ENCODE measurements around the gene ATF4.

Gene ATF4

DNA sequence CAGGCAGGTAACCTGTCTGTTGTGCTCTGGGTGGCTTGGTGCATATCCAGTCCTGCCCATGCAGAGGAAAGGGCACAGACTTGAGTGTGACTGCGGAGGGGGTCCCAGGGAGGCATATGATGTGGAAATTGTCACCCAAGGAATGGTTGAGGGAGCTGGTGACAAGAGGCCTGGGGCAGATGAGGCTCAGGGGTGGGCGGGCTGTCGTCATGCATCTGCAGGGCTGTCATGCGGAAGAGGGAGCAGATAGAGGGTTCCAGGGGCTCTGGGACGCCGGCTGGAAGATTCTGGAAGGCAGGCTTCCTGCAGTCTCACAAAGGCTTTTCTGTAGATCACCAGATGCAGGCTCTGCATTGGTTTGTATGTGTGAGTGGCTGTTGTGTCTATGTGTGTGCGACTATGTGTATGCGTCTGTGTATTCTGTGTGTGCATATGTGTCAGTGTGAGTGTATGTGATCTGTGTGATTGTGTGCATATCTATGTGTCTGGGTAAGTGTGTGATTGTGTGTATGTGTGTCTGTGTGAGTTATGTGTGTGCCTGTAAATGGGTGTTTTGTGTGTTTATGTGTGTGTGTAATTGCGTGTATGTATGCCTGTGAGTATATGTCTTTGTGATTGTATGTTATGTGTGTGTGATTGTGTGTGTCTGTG is 42.6 kb downstream of the ATF4 start:
- TF ChIP-seq CTCF (IDR thresholded peaks at IDR 0.05; ENCODE audit: insufficient read depth, low read length) (no peak), GABPA (IDR thresholded peaks at IDR 0.05; ENCODE audit: low read depth) (no peak), SPI1 (IDR thresholded peaks at IDR 0.05; ENCODE audit: borderline replicate concordance, low read depth) (no peak)
- DNase-seq (ENCODE audit: low read depth in 1 of 2, low spot score in 1 of 2), result no peak
- no peak overlapping the region for H3K27ac ChIP-seq (replicated peaks)
- no peak overlapping the region for H3K4me3 ChIP-seq (replicated peaks; ENCODE audit: insufficient read depth, low read length)
- peaks cover 18% of the 10 kb centered on the region for H3K27me3 ChIP-seq (ENCODE audit: insufficient read depth, poor library complexity, severe bottlenecking)

- no peak overlapping the region for H3K27ac ChIP-seq (replicated peaks)
- TF ChIP-seq POLR2AphosphoS5 (IDR thresholded peaks at IDR 0.05; ENCODE audit: low read depth), result no peak
These were observed 43.4 kb downstream of the ATF4 start for GRCh38 chr22:39563571-39564428.

DNA sequence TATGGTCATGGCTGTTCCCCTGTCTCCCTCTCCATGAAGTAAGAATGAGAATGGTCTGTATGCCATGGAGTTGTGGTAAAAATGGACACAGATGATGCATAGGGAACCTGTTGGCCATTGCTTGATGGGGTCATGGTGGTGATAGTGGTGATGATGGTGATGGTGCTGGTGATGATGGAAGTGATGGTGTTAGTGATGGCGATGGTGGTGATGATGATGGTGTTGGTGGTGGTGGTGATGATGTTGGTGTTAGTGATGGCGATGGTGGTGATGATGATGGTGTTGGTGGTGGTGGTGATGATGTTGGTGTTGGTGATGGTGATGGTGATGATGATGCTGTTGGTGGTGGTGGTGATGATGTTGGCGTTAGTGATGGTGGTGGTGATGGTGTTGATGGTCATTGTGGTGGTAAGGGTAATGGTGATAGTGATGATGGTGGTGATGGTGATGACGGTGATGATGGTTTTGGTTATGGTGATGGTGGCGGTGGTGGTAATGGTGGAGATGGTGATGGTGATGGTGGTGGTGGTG is 45.1 kb downstream of the ATF4 start:
- DNase-seq (ENCODE audit: low read depth in 1 of 2, low spot score in 1 of 2), result no peak
- H3K27me3 ChIP-seq (ENCODE audit: insufficient read depth, poor library complexity, severe bottlenecking), result peaks cover 6% of the 10 kb centered on the region
- no peak overlapping the region for H3K27ac ChIP-seq (replicated peaks)
- no peak for TF ChIP-seq CTCF (IDR thresholded peaks at IDR 0.05; ENCODE audit: insufficient read depth, low read length)
- TF ChIP-seq GABPA (IDR thresholded peaks at IDR 0.05; ENCODE audit: low read depth), result no peak
- TF ChIP-seq REST (IDR thresholded peaks at IDR 0.05; ENCODE audit: insufficient replicate concordance, low read depth), result no peak
- TF ChIP-seq SPI1 (IDR thresholded peaks at IDR 0.05; ENCODE audit: borderline replicate concordance, low read depth), result no peak
- TF ChIP-seq POLR2AphosphoS5 (IDR thresholded peaks at IDR 0.05; ENCODE audit: low read depth), result no peak
- H3K4me3 ChIP-seq (replicated peaks; ENCODE audit: insufficient read depth, low read length), result no peak overlapping the region

More at GRCh38 chr22:39563571-39564428, 43.4 kb downstream of the ATF4 start:
- no peak overlapping the region for H3K4me3 ChIP-seq (replicated peaks; ENCODE audit: insufficient read depth, low read length)
- peaks cover 16% of the 10 kb centered on the region for H3K27me3 ChIP-seq (ENCODE audit: insufficient read depth, poor library complexity, severe bottlenecking)
- DNase-seq (ENCODE audit: low read depth in 1 of 2, low spot score in 1 of 2), result no peak

- no peak overlapping the region for H3K27ac ChIP-seq (replicated peaks)
- H3K4me3 ChIP-seq (replicated peaks; ENCODE audit: insufficient read depth, low read length), result no peak overlapping the region
- H3K27me3 ChIP-seq (ENCODE audit: insufficient read depth, poor library complexity, severe bottlenecking), result peaks cover 6% of the 10 kb centered on the region
- TF ChIP-seq CTCF (IDR thresholded peaks at IDR 0.05; ENCODE audit: insufficient read depth, low read length) (no peak), POLR2AphosphoS5 (IDR thresholded peaks at IDR 0.05; ENCODE audit: low read depth) (no peak), SPI1 (IDR thresholded peaks at IDR 0.05; ENCODE audit: borderline replicate concordance, low read depth) (no peak), REST (IDR thresholded peaks at IDR 0.05; ENCODE audit: insufficient replicate concordance, low read depth) (no peak), GABPA (IDR thresholded peaks at IDR 0.05; ENCODE audit: low read depth) (no peak)
- DNase-seq (ENCODE audit: low read depth in 1 of 2, low spot score in 1 of 2), result no peak
These were observed 47.0 kb downstream of the ATF4 start for GRCh38 chr22:39567135-39567946.
